Activated T-helper 2 cell treated with anti-CD3 and anti-CD28 coated beads, Interferon-gamma antibody, Interleukin-2, Interleukin-4, amounts not matched to agents 10 μg/mL and 5 μg/mL and 100 μg/mL, durations not matched to agents 14 hours and 24 hours and 36 hours (primary cell): ENCODE measurements around the gene HS3ST6. TPM values are rescaled to one million over a fixed set of nuclear protein-coding genes. Genes with fewer than 3 reads are reported as not detected.
"Not testable (repeated sequence)": the region's sequence is repeated elsewhere in the genome, so short reads cannot be mapped to it uniquely, and the experiment has no call there.

ENCODE experiments used
- DNase-seq: peaks from one replicate; pipeline ENCODE4 v3.0.0; 2021; ENCODE audit warnings: low spot score
- H3K27ac Mint-ChIP-seq: one replicate; pipeline ENCODE4 v1.8.0; 2021; ENCODE audit warnings: mixed read lengths
- H3K27me3 Mint-ChIP-seq: one replicate; pipeline ENCODE4 v1.8.0; 2021; ENCODE audit warnings: low read depth, mixed read lengths
- H3K36me3 Mint-ChIP-seq: one replicate; pipeline ENCODE4 v1.8.0; 2021; ENCODE audit warnings: low read depth, mixed read lengths
- H3K4me1 Mint-ChIP-seq: one replicate; pipeline ENCODE4 v1.8.0; 2021; ENCODE audit warnings: low read depth, mixed read lengths
- H3K4me3 Mint-ChIP-seq: one replicate; pipeline ENCODE4 v1.8.0; 2021; ENCODE audit warnings: low read depth, mild to moderate bottlenecking, moderate library complexity, mixed read lengths
- H3K9me3 Mint-ChIP-seq: one replicate; pipeline ENCODE4 v1.8.0; 2021; ENCODE audit warnings: mixed read lengths
- intact Hi-C: fragments of 100-400 bp; cut with micrococcal nuclease; formaldehyde crosslinking; loops from one replicate; pipeline ENCODE4 v1.15.1; 2023
- total RNA-seq: library from RNA; stranded (reverse); gene quantifications from 2 replicates; pipeline ENCODE4 v1.2.3, GENCODE V29; 2022

HS3ST6 gene
- total RNA-seq, 1 donor from 2014 or later = not detected

- Mint-ChIP-seq H3K27me3 (no peaks in the 10 kb centered on the region), H3K4me1 (peaks cover 15% of the 10 kb centered on the region), H3K4me3 (peak within 1 kb of the TSS; percentile 90), H3K36me3 (peaks cover 9% of the 10 kb centered on the region), H3K27ac (peak within 1 kb of the TSS; percentile 82), H3K9me3 (no peaks in the 10 kb centered on the region)
- intact Hi-C loops = loop anchor here (1.0 to 5.0 kb wide), 3 partner anchors 16 to 199 kb away; partner anchors contain the start of gene NDUFB10
- DNase-seq = peak; percentile 99
Measured at GRCh38 chr16:1942810-1943726, 24.9 kb upstream of the HS3ST6 start, which contains the start of gene MSRB1. MSRB1 (minus strand) TSS chr16:1943199; CDS start chr16:1943156, 43 bp downstream.

- H3K4me1 Mint-ChIP-seq = peaks cover 15% of the 10 kb centered on the region
- H3K4me3 Mint-ChIP-seq = peak overlapping the region; percentile 90
- intact Hi-C loops = loop anchor here (5.0 kb wide), 2 partner anchors 85 to 200 kb away; no protein-coding TSS in a partner anchor
- no peak for DNase-seq
- H3K36me3 Mint-ChIP-seq = peaks cover 11% of the 10 kb centered on the region
- H3K27me3 Mint-ChIP-seq = no peaks in the 10 kb centered on the region
- H3K9me3 Mint-ChIP-seq = no peaks in the 10 kb centered on the region
- peak overlapping the region; percentile 82 for H3K27ac Mint-ChIP-seq
Measured at GRCh38 chr16:1942047-1942809, 24.0 kb upstream of the HS3ST6 start.

GRCh38 chr16:1941162-1942046, 23.2 kb upstream of the HS3ST6 start:
- Mint-ChIP-seq H3K9me3 (no peaks in the 10 kb centered on the region), H3K27ac (no peak overlapping the region), H3K4me3 (peak overlapping the region; percentile 90), H3K27me3 (no peaks in the 10 kb centered on the region), H3K4me1 (peaks cover 15% of the 10 kb centered on the region), H3K36me3 (peaks cover 11% of the 10 kb centered on the region)
- intact Hi-C loops = loop anchor here (5.0 kb wide), 2 partner anchors 84 to 201 kb away; no protein-coding TSS in a partner anchor
- no peak for DNase-seq

GRCh38 chr16:1940273-1941161, 22.3 kb upstream of the HS3ST6 start:
- H3K4me1 Mint-ChIP-seq = peaks cover 15% of the 10 kb centered on the region
- H3K4me3 Mint-ChIP-seq = peak overlapping the region; percentile 21
- H3K27ac Mint-ChIP-seq = no peak overlapping the region

GRCh38 chr16:1939833-1940232, 21.6 kb upstream of the HS3ST6 start:
- intact Hi-C loops = loop anchor here (5.0 kb wide), 2 partner anchors 83 to 202 kb away; no protein-coding TSS in a partner anchor
- Mint-ChIP-seq H3K36me3 (peaks cover 11% of the 10 kb centered on the region), H3K4me1 (peaks cover 15% of the 10 kb centered on the region)
- H3K27ac Mint-ChIP-seq, H3K27me3 Mint-ChIP-seq, H3K4me3 Mint-ChIP-seq, H3K9me3 Mint-ChIP-seq, DNase-seq: not testable (repeated sequence)

More at GRCh38 chr16:1940273-1941161, 22.3 kb upstream of the HS3ST6 start:
- H3K36me3 Mint-ChIP-seq = peaks cover 11% of the 10 kb centered on the region
- no peaks in the 10 kb centered on the region for H3K27me3 Mint-ChIP-seq
- H3K9me3 Mint-ChIP-seq = no peaks in the 10 kb centered on the region
- intact Hi-C loops = loop anchor here (5.0 kb wide), 2 partner anchors 83 to 202 kb away; no protein-coding TSS in a partner anchor
- no peak for DNase-seq

GRCh38 chr16:1938910-1939309, 20.7 kb upstream of the HS3ST6 start:
- peaks cover 10% of the 10 kb centered on the region for H3K4me1 Mint-ChIP-seq
- H3K4me3 Mint-ChIP-seq = no peak overlapping the region
- intact Hi-C loops = no loop called here
- no peaks in the 10 kb centered on the region for H3K27me3 Mint-ChIP-seq
- no peak for DNase-seq
- no peak overlapping the region for H3K27ac Mint-ChIP-seq
- H3K9me3 Mint-ChIP-seq = no peaks in the 10 kb centered on the region
- H3K36me3 Mint-ChIP-seq = peaks cover 11% of the 10 kb centered on the region

- Mint-ChIP-seq H3K9me3 (no peaks in the 10 kb centered on the region), H3K36me3 (peaks cover 11% of the 10 kb centered on the region), H3K4me3 (no peak overlapping the region), H3K27me3 (no peaks in the 10 kb centered on the region), H3K4me1 (peaks cover 8% of the 10 kb centered on the region), H3K27ac (no peak overlapping the region)
- DNase-seq = no peak
- intact Hi-C loops = no loop called here
Measured at GRCh38 chr16:1938316-1938715, 20.1 kb upstream of the HS3ST6 start.

GRCh38 chr16:1936945-1937479, 18.8 kb upstream of the HS3ST6 start:
- H3K27me3 Mint-ChIP-seq = no peaks in the 10 kb centered on the region
- H3K4me3 Mint-ChIP-seq = no peak overlapping the region
- no peaks in the 10 kb centered on the region for H3K9me3 Mint-ChIP-seq
- H3K27ac Mint-ChIP-seq = no peak overlapping the region
- H3K36me3 Mint-ChIP-seq = peaks cover 11% of the 10 kb centered on the region
- DNase-seq = no peak
- intact Hi-C loops = no loop called here
- peaks cover 5% of the 10 kb centered on the region for H3K4me1 Mint-ChIP-seq

- DNase-seq = no peak
- H3K36me3 Mint-ChIP-seq = peaks cover 4% of the 10 kb centered on the region
- H3K27me3 Mint-ChIP-seq = no peaks in the 10 kb centered on the region
- no peak overlapping the region for H3K4me3 Mint-ChIP-seq
- no peak overlapping the region for H3K27ac Mint-ChIP-seq
- H3K9me3 Mint-ChIP-seq = no peaks in the 10 kb centered on the region
- intact Hi-C loops = no loop called here
- peaks cover 2% of the 10 kb centered on the region for H3K4me1 Mint-ChIP-seq
Measured at GRCh38 chr16:1933097-1933661, 15.0 kb upstream of the HS3ST6 start.

GRCh38 chr16:1932050-1933028, 14.1 kb upstream of the HS3ST6 start:
- Mint-ChIP-seq H3K9me3 (no peaks in the 10 kb centered on the region), H3K4me1 (peaks cover 2% of the 10 kb centered on the region), H3K27me3 (no peaks in the 10 kb centered on the region), H3K27ac (no peak overlapping the region), H3K36me3 (no peaks in the 10 kb centered on the region), H3K4me3 (no peak overlapping the region)
- no peak for DNase-seq
- intact Hi-C loops = no loop called here
